Mucosa of descending colon (tissue), 3 donors: ENCODE results near the gene PI4KA. TPM values are rescaled to one million over a fixed set of nuclear protein-coding genes. Genes with fewer than 3 reads are reported as not detected.

Experiments
- ATAC-seq: fragments of 200-7000 bp; cut with Tn5 transposase; one replicate; pipeline ENCODE4 v1.9.1; 2020; ENCODE audit warnings: mild to moderate bottlenecking, moderate library complexity
- DNase-seq, 3 donors: peaks; one replicate each; pipeline ENCODE4 v3.0.0-alpha.2; 2020
- H3K36me3 ChIP-seq: fragments of 200-600 bp; one replicate; pipeline ENCODE4 v1.8.0; 2021; ENCODE audit warnings: low read depth, mild to moderate bottlenecking
- H3K4me1 ChIP-seq: fragments of 200-600 bp; one replicate; pipeline ENCODE4 v1.8.0; 2021; ENCODE audit warnings: low read depth, mild to moderate bottlenecking
- H3K4me3 ChIP-seq: fragments of 200-600 bp; one replicate; pipeline ENCODE4 v1.8.0; 2021; ENCODE audit warnings: mild to moderate bottlenecking
- H3K9me3 ChIP-seq: fragments of 200-600 bp; one replicate; pipeline ENCODE4 v1.8.0; 2021; ENCODE audit warnings: mild to moderate bottlenecking
- CTCF ChIP-seq: fragments of 200-600 bp; IDR thresholded peaks from one replicate; pipeline ENCODE4 v1.8.0; 2022; ENCODE audit warnings: antibody characterized with exemption, mild to moderate bottlenecking
- intact Hi-C, 2 donors: fragments of 100-400 bp; cut with DNase I in 1 of 2; cut with micrococcal nuclease in 1 of 2; formaldehyde crosslinking; loops; one replicate each; pipeline versions ENCODE4 v1.11.0 to v1.11.1; 2022; cut with DNase I, micrococcal nuclease
- total RNA-seq, 3 donors: library from RNA; stranded (reverse); fragmentation: NEBNext Ultra II Directional in 2 of 3; extraction: Animal tissue kit (Norgen Biotek cat#: 25700) in 2 of 3; gene quantifications; one replicate each; pipeline versions ENCODE4 v1.2.1 to v1.2.4, GENCODE V29; 2021 to 2023
- donor health status: DM: no; HTN: no; CAD: no; lungs with moderate emphysema.
- donor health status: DM: no; HTN: no; CAD: no.
- donor health status: DM: no; HTN: yes; CAD: no.

Gene PI4KA
- total RNA-seq, 3 donors from 2014 or later = 77.7 to 130 (median 95.0) TPM

GRCh38 chr22:20792966-20793728, 65.5 kb downstream of the PI4KA start:
- H3K36me3 ChIP-seq = no peaks in the 10 kb centered on the region
- ATAC-seq (no peak), DNase-seq (no peak)
- H3K9me3 ChIP-seq = no peaks in the 10 kb centered on the region
- H3K4me1 ChIP-seq = no peaks in the 10 kb centered on the region
- intact Hi-C loops = no loop called here
- TF ChIP-seq CTCF = no peak
- no peak overlapping the region for H3K4me3 ChIP-seq

GRCh38 chr22:20792221-20792965, 66.2 kb downstream of the PI4KA start:
- DNase-seq (no peak), ATAC-seq (no peak)
- intact Hi-C loops = no loop called here
- no peaks in the 10 kb centered on the region for H3K9me3 ChIP-seq
- no peak for TF ChIP-seq CTCF
- H3K4me1 ChIP-seq = no peaks in the 10 kb centered on the region
- no peaks in the 10 kb centered on the region for H3K36me3 ChIP-seq
- no peak overlapping the region for H3K4me3 ChIP-seq

- DNase-seq (no peak), ATAC-seq (no peak)
- Histone ChIP-seq H3K36me3 (no peaks in the 10 kb centered on the region), H3K9me3 (no peaks in the 10 kb centered on the region), H3K4me1 (no peaks in the 10 kb centered on the region), H3K4me3 (no peak overlapping the region)
- intact Hi-C loops = no loop called here
- TF ChIP-seq CTCF = no peak
Measured at GRCh38 chr22:20788627-20789344, 69.8 kb downstream of the PI4KA start.

- DNase-seq (no peak), ATAC-seq (no peak)
- H3K4me3 ChIP-seq = no peak overlapping the region
- intact Hi-C loops = no loop called here
- TF ChIP-seq CTCF = no peak
- H3K36me3 ChIP-seq = no peaks in the 10 kb centered on the region
- H3K9me3 ChIP-seq = no peaks in the 10 kb centered on the region
- no peaks in the 10 kb centered on the region for H3K4me1 ChIP-seq
Measured at GRCh38 chr22:20787746-20788626, 70.6 kb downstream of the PI4KA start.

- no peaks in the 10 kb centered on the region for H3K36me3 ChIP-seq
- no peaks in the 10 kb centered on the region for H3K4me1 ChIP-seq
- DNase-seq = no peak
- TF ChIP-seq CTCF = no peak
- ATAC-seq = no peak
- H3K9me3 ChIP-seq = no peaks in the 10 kb centered on the region
- intact Hi-C loops = no loop called here
- no peak overlapping the region for H3K4me3 ChIP-seq
Measured at GRCh38 chr22:20787223-20787622, 71.4 kb downstream of the PI4KA start.
